Prostate gland (tissue), 2 donors: ENCODE data around the gene COL9A3. TPM values are rescaled to one million over a fixed set of nuclear protein-coding genes. Genes with fewer than 3 reads are reported as not detected.

Experiments used
- DNase-seq: peaks from one replicate; pipeline ENCODE4 v3.0.0-alpha.2; 2019; ENCODE audit warnings: low spot score
- H3K27ac ChIP-seq, 2 donors: fragments of 200-600 bp; sonication (generic); 2 replicates each; pipeline ENCODE4 v1.5.1; 2017 to 2019
- H3K27me3 ChIP-seq: fragments of 200-600 bp; sonication (generic); replicated peaks from 2 replicates; pipeline ENCODE4 v1.5.1; 2019; ENCODE audit not compliant: insufficient read depth
- H3K36me3 ChIP-seq, 2 donors: fragments of 200-600 bp; sonication (generic); 1 replicate in 1 of 2; 2 replicates in 1 of 2; pipeline versions ENCODE4 v1.5.1 to v1.8.1; 2017 to 2019
- H3K4me1 ChIP-seq: fragments of 200-600 bp; sonication (generic); replicated peaks from 2 replicates; pipeline ENCODE4 v1.5.1; 2019
- H3K4me3 ChIP-seq, 2 donors: fragments of 200-600 bp; sonication (generic); 2 replicates each; pipeline ENCODE4 v1.5.1; 2017 to 2019
- H3K9me3 ChIP-seq: fragments of 200-600 bp; sonication (generic); 2 replicates; pipeline ENCODE4 v1.5.1; 2017
- POLR2A ChIP-seq: fragments of 450-650 bp; IDR thresholded peaks from one replicate; pipeline ENCODE4 v1.6.1; 2016; ENCODE audit warnings: antibody characterized with exemption, mild to moderate bottlenecking
- POLR2AphosphoS5 ChIP-seq: sonication (generic); formaldehyde crosslinking; IDR thresholded peaks from one replicate; pipeline ENCODE4 v1.6.1; 2017; ENCODE audit warnings: antibody characterized with exemption
- WGBS: methylation state at CpG from one replicate; pipeline ENCODE4 v1.1.5; 2018; 5-methylcytosine and 5-hydroxymethylcytosine counted together
- intact Hi-C: fragments of 100-400 bp; cut with DNase I; formaldehyde crosslinking; loops from one replicate; pipeline ENCODE4 v1.14.2; 2022
- total RNA-seq, 2 donors: library from RNA; depleted of rRNA; stranded (reverse); fragments of >200 nt; gene quantifications; one replicate each; pipeline ENCODE4 v1.1.0, GENCODE V29; 2016
- TF ChIP-seq, protein P1 (sequence below), 4 experiments: fragments of 200-600 bp in 2 of 4; fragments of 450-650 bp in 2 of 4; sonication (generic) in 2 of 4; IDR thresholded peaks; 1 replicate in 3 of 4; 2 replicates in 1 of 4; pipeline ENCODE4 v1.5.1; 2016 to 2019; ENCODE audit warnings: antibody characterized with exemption in 4 of 4, mild to moderate bottlenecking in 2 of 4, moderate library complexity in 2 of 4

Gene COL9A3
- total RNA-seq, 2 donors from 2014 or later = 5.8 to 6.5 TPM

DNA sequence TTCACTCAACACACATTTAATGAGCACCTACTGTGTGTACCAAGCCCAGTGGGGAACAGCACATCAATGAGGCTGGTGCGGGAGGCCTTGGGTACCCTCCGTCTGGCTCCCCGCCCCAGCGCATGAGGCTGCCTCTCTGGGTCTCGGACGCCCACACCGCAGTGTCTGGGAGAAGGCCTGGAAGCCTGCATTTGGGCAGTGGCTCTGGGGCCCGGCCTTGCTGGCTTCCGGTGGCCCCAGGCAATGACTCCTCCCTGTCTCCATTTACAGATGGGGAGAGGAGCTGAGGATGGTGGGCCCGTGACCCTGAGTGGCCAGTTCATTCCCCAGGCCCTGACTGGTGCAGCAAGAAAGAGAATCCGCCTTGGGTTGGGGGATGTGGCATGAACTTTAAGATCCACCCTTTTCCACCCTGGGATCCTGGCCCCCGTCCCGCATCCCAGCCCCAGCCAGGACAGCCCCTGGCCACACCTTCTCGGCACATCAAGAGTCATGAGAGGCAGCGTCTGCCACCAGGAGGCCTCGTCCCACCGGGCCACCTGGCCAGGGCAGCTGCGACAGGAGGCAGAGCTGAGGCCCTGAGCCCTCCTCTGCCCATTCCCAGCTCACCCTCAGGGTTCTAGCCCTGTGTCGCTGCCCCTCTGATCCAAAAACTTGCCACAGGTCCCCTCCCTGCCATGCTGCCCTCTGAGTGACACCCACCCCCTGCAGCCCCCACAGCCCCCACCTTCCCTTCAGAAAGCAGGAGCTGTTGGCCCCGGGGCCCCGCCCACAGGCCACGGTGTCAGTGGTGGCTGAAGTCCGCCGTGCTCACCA is 38.0 kb upstream of the COL9A3 start:
- peaks cover 4% of the 10 kb centered on the region for H3K27me3 ChIP-seq
- WGBS = 74% methylated on average over 24 of the region's 24 CpGs
- TF ChIP-seq POLR2A = no peak
- no peak for TF ChIP-seq POLR2AphosphoS5
- TF ChIP-seq, protein P1, sequence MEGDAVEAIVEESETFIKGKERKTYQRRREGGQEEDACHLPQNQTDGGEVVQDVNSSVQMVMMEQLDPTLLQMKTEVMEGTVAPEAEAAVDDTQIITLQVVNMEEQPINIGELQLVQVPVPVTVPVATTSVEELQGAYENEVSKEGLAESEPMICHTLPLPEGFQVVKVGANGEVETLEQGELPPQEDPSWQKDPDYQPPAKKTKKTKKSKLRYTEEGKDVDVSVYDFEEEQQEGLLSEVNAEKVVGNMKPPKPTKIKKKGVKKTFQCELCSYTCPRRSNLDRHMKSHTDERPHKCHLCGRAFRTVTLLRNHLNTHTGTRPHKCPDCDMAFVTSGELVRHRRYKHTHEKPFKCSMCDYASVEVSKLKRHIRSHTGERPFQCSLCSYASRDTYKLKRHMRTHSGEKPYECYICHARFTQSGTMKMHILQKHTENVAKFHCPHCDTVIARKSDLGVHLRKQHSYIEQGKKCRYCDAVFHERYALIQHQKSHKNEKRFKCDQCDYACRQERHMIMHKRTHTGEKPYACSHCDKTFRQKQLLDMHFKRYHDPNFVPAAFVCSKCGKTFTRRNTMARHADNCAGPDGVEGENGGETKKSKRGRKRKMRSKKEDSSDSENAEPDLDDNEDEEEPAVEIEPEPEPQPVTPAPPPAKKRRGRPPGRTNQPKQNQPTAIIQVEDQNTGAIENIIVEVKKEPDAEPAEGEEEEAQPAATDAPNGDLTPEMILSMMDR (IDR thresholded peaks at IDR 0.05) = no peak
- DNase-seq = no peak
- intact Hi-C loops = no loop called here
- H3K4me1 ChIP-seq = no peaks in the 10 kb centered on the region
- H3K27ac ChIP-seq = no peak overlapping the region
- H3K9me3 ChIP-seq = no peaks in the 10 kb centered on the region
- no peaks in the 10 kb centered on the region for H3K36me3 ChIP-seq
- no peak overlapping the region for H3K4me3 ChIP-seq

DNA sequence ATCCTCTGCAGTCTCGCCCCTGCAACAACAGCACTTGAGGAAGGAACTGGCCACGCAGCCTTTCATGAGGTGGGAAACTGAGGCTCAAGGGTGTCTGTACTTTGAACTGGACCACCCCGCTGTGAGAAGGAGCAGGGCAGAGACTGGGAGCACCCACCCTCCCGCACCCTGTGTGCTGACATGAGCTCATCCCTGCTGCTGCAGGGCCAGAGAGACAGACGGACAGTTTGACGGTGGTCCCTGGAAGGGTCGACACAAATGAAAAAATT is 37.5 kb upstream of the COL9A3 start:
- no peak overlapping the region for H3K27ac ChIP-seq
- WGBS = 82% methylated on average over 7 of the region's 7 CpGs

DNA sequence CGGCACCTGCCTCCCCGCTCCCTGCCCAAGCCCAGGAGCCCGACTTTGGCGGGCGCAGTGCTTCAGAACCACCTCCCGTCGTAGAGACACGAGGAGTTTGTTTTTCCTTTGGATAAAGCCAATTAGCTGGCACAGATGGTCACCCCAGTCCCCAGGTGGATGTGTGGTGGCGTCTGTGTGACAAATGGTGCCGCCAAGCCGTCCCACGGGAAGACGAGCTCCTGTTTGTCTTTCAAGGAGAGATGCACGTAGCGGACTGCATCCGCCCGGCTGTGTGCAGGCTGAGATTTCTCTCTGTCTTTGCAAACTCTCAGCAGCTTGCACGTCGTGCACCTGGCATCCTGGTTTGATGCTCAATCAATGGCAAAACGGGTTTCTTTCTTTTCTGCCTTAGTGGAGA is 36.6 kb upstream of the COL9A3 start:
- 38% methylated on average over 19 of the region's 20 CpGs for WGBS
- TF ChIP-seq POLR2A = no peak
- TF ChIP-seq, protein P1 (IDR thresholded peaks at IDR 0.05) = no peak
- TF ChIP-seq POLR2AphosphoS5 = no peak
- intact Hi-C loops = loop anchor here (5.0 kb wide), 1 partner anchor 93 kb away; no protein-coding TSS in a partner anchor
- H3K9me3 ChIP-seq = no peaks in the 10 kb centered on the region
- no peak overlapping the region for H3K27ac ChIP-seq
- H3K4me3 ChIP-seq = no peak overlapping the region
- no peaks in the 10 kb centered on the region for H3K4me1 ChIP-seq
- H3K36me3 ChIP-seq = no peaks in the 10 kb centered on the region
- no peak for DNase-seq
- peaks cover 4% of the 10 kb centered on the region for H3K27me3 ChIP-seq

More for the DNA sequence above, 37.5 kb upstream of the COL9A3 start:
- no peak for TF ChIP-seq POLR2AphosphoS5
- TF ChIP-seq, protein P1 (IDR thresholded peaks at IDR 0.05) = no peak
- TF ChIP-seq POLR2A = no peak
- Histone ChIP-seq H3K4me1 (no peaks in the 10 kb centered on the region), H3K36me3 (no peaks in the 10 kb centered on the region), H3K27me3 (peaks cover 4% of the 10 kb centered on the region), H3K9me3 (no peaks in the 10 kb centered on the region), H3K4me3 (no peak overlapping the region)
- DNase-seq = no peak
- intact Hi-C loops = no loop called here

DNA sequence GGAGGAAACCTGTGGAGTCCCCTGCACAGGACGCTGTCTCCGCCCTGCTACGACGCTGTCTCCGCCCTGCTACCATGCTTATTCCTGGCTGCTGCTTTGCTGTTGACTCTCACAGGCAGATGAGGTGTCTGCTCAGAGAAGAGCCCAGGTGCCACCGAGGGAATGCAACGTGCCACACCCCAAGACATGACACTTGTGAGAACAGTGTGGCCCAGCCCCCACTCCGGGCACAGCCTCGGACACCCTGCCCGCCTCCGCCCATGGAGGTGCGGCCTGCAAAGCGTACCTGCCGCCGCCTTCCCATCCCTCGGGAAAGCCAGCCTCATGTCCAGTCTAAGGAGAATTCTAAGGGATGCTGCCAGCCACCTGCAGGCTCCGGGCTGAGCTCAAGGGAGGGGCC is 36.2 kb upstream of the COL9A3 start:
- TF ChIP-seq POLR2A (no peak), POLR2AphosphoS5 (no peak)
- TF ChIP-seq, protein P1 (IDR thresholded peaks at IDR 0.05) = no peak
- no peaks in the 10 kb centered on the region for H3K4me1 ChIP-seq
- no peak for DNase-seq
- no peaks in the 10 kb centered on the region for H3K27me3 ChIP-seq
- WGBS = 77% methylated on average over 14 of the region's 17 CpGs
- no peak overlapping the region for H3K27ac ChIP-seq
- H3K9me3 ChIP-seq = no peaks in the 10 kb centered on the region
- no peaks in the 10 kb centered on the region for H3K36me3 ChIP-seq
- H3K4me3 ChIP-seq = no peak overlapping the region
- intact Hi-C loops = loop anchor here (5.0 kb wide), 1 partner anchor 93 kb away; no protein-coding TSS in a partner anchor
